PFSK-1 (cell line): ENCODE data around the gene SYNE3.

Experiments
- POLR2AphosphoS5 ChIP-seq: IDR thresholded peaks from 2 replicates; pipeline ENCODE4 v1.6.1; 2012; ENCODE audit warnings: low read depth, mild to moderate bottlenecking, control low read depth, low read length, moderate library complexity
- REST ChIP-seq, 2 experiments: IDR thresholded peaks; 2 replicates each; pipeline versions ENCODE4 v1.6.1 to v1.8.0; 2011 to 2012; ENCODE audit warnings: low read depth in 2 of 2, low read length in 2 of 2, control low read depth in 1 of 2, inconsistent platforms in 1 of 2, mild to moderate bottlenecking in 1 of 2, moderate library complexity in 1 of 2; ENCODE audit not compliant: insufficient read depth in 1 of 2
- SIN3A ChIP-seq: IDR thresholded peaks from 2 replicates; pipeline ENCODE4 v1.6.1; 2012; ENCODE audit warnings: mild to moderate bottlenecking, low read length, moderate library complexity, borderline replicate concordance; ENCODE audit not compliant: insufficient read depth
- TAF1 ChIP-seq: IDR thresholded peaks from 2 replicates; pipeline ENCODE4 v1.6.1; 2012; ENCODE audit warnings: low read length, control low read depth, borderline replicate concordance; ENCODE audit not compliant: insufficient read depth

- TF ChIP-seq POLR2AphosphoS5, result no peak
- TF ChIP-seq TAF1, result no peak
- no peak for TF ChIP-seq SIN3A
- TF ChIP-seq REST (IDR thresholded peaks at IDR 0.05; ENCODE audit: insufficient read depth in 1 of 2, low read depth in 2 of 2, low read length in 2 of 2), result no peak
These were observed 47.3 kb downstream of the SYNE3 start for GRCh38 chr14:95469134-95469481.
